IPS DF 6.9 (cell line): ENCODE data around the gene BICDL2.

Experiments
- DNase-seq: peaks from one replicate; pipeline ENCODE4 v3.0.0-alpha.2; 2013; ENCODE audit warnings: low read depth, low spot score
- H3K27ac ChIP-seq: one replicate; pipeline ENCODE4 v1.5.1; 2013; ENCODE audit warnings: low read length, control low read depth
- H3K27me3 ChIP-seq: 2 replicates; pipeline ENCODE4 v1.6.1; 2013; ENCODE audit warnings: mild to moderate bottlenecking, low read length; ENCODE audit not compliant: control insufficient read depth, insufficient read depth
- H3K36me3 ChIP-seq: 2 replicates; pipeline ENCODE4 v1.6.1; 2013; ENCODE audit warnings: low read length; ENCODE audit not compliant: control insufficient read depth, insufficient read depth
- H3K4me1 ChIP-seq: 2 replicates; pipeline ENCODE4 v1.6.1; 2013; ENCODE audit warnings: low read length; ENCODE audit not compliant: control insufficient read depth, insufficient read depth
- H3K4me3 ChIP-seq: 2 replicates; pipeline ENCODE4 v1.5.1; 2013; ENCODE audit warnings: mild to moderate bottlenecking, low read length
- H3K9me3 ChIP-seq: 2 replicates; pipeline ENCODE4 v1.6.1; 2013; ENCODE audit warnings: low read length, inconsistent platforms; ENCODE audit not compliant: control insufficient read depth, insufficient read depth
- WGBS: extraction: QIAGEN DNeasy Blood & Tissue Kit; methylation state at CpG from one replicate; pipeline ENCODE4 v1.1.7; 2013; ENCODE audit warnings: mixed read lengths, missing lambda C conversion rate; ENCODE audit not compliant: insufficient read length, insufficient coverage; 5-methylcytosine and 5-hydroxymethylcytosine counted together

Gene BICDL2

GRCh38 chr16:2992383-2993081 is 44.2 kb downstream of the BICDL2 start:
- Histone ChIP-seq H3K4me3 (no peak overlapping the region), H3K27ac (no peak overlapping the region), H3K27me3 (no peaks in the 10 kb centered on the region), H3K9me3 (no peaks in the 10 kb centered on the region), H3K4me1 (peaks cover 9% of the 10 kb centered on the region), H3K36me3 (no peaks in the 10 kb centered on the region; the same call in 1 of the 2 replicates)
- DNase-seq: no peak
- WGBS: no CpG with 5 or more reads among the region's 14 CpGs

DNA sequence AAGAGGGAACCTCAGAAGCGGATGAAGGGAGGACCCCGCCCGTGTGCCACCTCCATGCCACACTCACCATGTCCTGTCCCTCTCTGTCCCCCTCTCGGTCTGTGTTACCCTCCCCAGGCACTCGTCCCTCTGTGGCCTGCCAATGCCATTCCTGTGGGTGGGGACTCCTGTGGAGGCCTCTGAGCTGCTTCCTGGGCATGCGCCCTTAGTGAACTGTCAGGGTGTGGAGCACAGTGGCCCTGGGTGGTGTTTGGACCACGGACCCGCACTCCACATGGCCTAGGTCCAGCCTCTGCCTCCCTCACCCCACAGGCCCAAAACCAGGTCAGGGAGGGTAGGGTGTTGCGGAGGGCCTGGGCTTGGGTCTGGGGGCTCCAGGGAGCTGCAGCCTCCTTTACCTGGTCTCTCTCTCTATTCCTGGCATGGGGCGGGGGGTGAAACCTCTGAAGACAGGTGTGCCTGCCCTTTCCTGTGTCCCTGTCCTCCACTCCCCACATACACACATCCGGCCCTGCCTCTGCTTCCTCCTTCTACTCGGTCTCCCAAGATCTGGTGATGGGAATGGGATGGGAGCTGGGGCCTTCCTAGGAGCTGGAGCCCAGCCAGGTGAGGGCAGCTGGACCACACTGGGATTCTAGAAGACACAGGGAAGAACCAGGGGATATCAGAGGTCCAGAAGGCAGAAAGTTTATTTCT is 45.0 kb downstream of the BICDL2 start:
- Histone ChIP-seq H3K4me3 (no peak overlapping the region), H3K9me3 (no peaks in the 10 kb centered on the region), H3K36me3 (no peaks in the 10 kb centered on the region; the same call in 1 of the 2 replicates), H3K27ac (no peak overlapping the region), H3K27me3 (no peaks in the 10 kb centered on the region), H3K4me1 (peaks cover 9% of the 10 kb centered on the region)
- no CpG with 5 or more reads among the region's 12 CpGs for WGBS
- DNase-seq: no peak

DNA sequence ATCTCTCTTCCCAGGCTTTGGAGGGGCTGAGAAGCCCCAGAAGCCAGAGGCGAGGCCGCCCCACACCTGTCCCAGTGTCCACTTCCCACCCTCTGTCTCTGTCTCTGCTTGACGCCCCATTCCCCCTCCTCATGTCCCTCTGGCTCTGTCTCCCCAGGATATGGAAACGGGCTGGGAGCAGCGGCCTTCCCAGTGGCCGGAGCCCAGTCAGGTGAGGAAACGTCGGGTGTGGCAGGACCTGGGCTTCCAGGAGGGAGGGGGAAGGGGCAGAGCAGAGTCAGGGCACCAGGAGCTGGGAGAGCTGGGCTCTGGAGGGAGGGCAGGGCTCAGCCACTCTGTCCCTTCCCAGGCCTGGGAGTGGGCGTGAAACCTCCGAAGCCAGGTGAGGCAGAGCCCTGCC is 45.9 kb downstream of the BICDL2 start:
- Histone ChIP-seq H3K4me3 (no peak overlapping the region), H3K27me3 (no peaks in the 10 kb centered on the region), H3K27ac (no peak overlapping the region), H3K36me3 (no peaks in the 10 kb centered on the region; the same call in 1 of the 2 replicates), H3K4me1 (peaks cover 9% of the 10 kb centered on the region), H3K9me3 (no peaks in the 10 kb centered on the region)
- WGBS: no CpG with 5 or more reads among the region's 10 CpGs
- no peak for DNase-seq

DNA sequence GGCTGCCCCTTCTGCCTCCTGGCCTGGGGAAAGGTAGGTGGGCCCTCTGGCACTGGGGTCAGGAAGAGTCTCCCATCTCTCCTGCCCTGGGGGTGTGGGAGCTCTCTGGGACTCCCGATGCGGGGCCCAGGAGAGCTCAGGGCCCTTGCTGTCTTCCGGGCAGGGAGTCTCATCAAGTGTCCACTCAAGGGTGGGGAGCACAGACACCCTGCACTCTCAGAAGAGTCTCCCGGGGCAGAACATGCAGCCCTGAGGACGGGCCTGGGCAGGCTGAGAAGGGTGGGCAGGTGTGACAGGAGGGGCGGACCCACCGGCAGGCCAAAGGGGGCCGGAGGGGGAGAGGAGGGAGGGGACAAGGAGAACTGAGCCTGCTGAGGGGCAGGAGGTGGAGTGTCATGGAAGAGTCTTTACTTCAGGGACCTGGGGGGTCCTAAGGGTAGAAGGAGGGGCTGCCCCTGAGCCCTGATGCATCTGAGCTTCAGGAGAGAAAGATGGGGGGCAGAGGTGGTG is 48.1 kb downstream of the BICDL2 start:
- H3K4me1 ChIP-seq: peaks cover 9% of the 10 kb centered on the region
- no peaks in the 10 kb centered on the region for H3K27me3 ChIP-seq
- H3K4me3 ChIP-seq: no peak overlapping the region
- H3K27ac ChIP-seq: no peak overlapping the region
- no CpG with 5 or more reads among the region's 8 CpGs for WGBS
- H3K36me3 ChIP-seq: no peaks in the 10 kb centered on the region; the same call in 1 of the 2 replicates
- no peaks in the 10 kb centered on the region for H3K9me3 ChIP-seq
- DNase-seq: no peak

GRCh38 chr16:2987833-2988232 is 48.9 kb downstream of the BICDL2 start:
- DNase-seq: no peak
- no peaks in the 10 kb centered on the region; the same call in 1 of the 2 replicates for H3K36me3 ChIP-seq
- no CpG with 5 or more reads among the region's 8 CpGs for WGBS
- H3K27me3 ChIP-seq: no peaks in the 10 kb centered on the region
- no peaks in the 10 kb centered on the region for H3K9me3 ChIP-seq
- no peak overlapping the region for H3K27ac ChIP-seq
- peaks cover 12% of the 10 kb centered on the region for H3K4me1 ChIP-seq
- H3K4me3 ChIP-seq: no peak overlapping the region

DNA sequence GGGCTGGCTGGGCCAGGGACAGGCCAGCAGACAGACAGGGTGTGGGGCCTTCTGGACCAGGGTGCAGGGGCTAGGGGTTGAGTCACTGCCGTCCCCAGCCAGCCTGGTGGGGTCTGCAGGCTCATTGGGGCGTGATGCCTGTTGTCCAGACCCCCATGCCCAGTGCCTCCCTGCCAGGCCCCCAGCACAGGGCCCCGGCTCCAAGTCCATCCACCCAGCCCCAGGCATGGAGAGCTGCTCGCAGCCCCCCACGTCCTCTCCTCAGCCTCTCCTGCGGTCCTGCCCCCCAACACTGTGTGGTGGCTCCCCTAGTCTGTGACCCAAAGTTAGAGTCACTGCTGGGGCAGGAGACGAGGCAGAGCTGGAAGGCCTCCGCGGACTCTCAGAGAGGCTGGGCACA is 49.5 kb downstream of the BICDL2 start:
- Histone ChIP-seq H3K4me3 (no peak overlapping the region), H3K27ac (no peak overlapping the region), H3K9me3 (no peaks in the 10 kb centered on the region), H3K27me3 (no peaks in the 10 kb centered on the region), H3K36me3 (no peaks in the 10 kb centered on the region; the same call in 1 of the 2 replicates), H3K4me1 (peaks cover 12% of the 10 kb centered on the region)
- WGBS: no CpG with 5 or more reads among the region's 9 CpGs
- no peak for DNase-seq

- Histone ChIP-seq H3K4me1 (peaks cover 14% of the 10 kb centered on the region), H3K9me3 (no peaks in the 10 kb centered on the region), H3K36me3 (no peaks in the 10 kb centered on the region; the same call in 1 of the 2 replicates), H3K27ac (no peak overlapping the region), H3K27me3 (no peaks in the 10 kb centered on the region), H3K4me3 (no peak overlapping the region)
- DNase-seq: no peak
- WGBS: no CpG with 5 or more reads among the region's 17 CpGs
These were observed 50.0 kb downstream of the BICDL2 start for GRCh38 chr16:2986623-2987188.

- H3K4me3 ChIP-seq: no peak overlapping the region
- no peaks in the 10 kb centered on the region; the same call in 1 of the 2 replicates for H3K36me3 ChIP-seq
- H3K27ac ChIP-seq: no peak overlapping the region
- no peak for DNase-seq
- no peaks in the 10 kb centered on the region for H3K27me3 ChIP-seq
- no CpG with 5 or more reads among the region's 15 CpGs for WGBS
- H3K4me1 ChIP-seq: peaks cover 14% of the 10 kb centered on the region
- H3K9me3 ChIP-seq: no peaks in the 10 kb centered on the region
These were observed 50.8 kb downstream of the BICDL2 start for GRCh38 chr16:2985893-2986355.

DNA sequence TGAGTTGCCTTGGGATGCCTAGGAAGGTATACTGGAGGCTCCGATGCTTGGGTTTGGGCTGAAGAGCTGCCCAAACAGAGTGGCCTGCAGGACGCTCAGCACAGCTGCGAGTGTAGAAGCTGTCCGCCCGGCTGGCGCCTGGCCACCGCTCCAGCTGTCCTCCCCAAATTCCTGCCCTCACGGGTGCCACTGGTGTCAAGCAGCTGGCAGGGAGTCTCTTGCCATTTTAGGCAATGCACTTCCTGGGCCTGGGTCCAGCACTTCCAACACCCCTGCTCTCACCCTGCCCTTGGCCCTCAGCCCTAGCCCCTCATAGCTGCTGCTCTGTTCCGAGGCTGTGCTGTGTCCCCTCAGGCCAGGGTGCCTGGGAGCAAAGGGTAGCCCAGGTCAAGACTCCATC is 51.3 kb downstream of the BICDL2 start:
- no peaks in the 10 kb centered on the region for H3K9me3 ChIP-seq
- no peak for DNase-seq
- H3K27me3 ChIP-seq: no peaks in the 10 kb centered on the region
- WGBS: no CpG with 5 or more reads among the region's 9 CpGs
- peaks cover 10% of the 10 kb centered on the region for H3K4me1 ChIP-seq
- no peaks in the 10 kb centered on the region; the same call in 1 of the 2 replicates for H3K36me3 ChIP-seq
- H3K4me3 ChIP-seq: no peak overlapping the region
- H3K27ac ChIP-seq: no peak overlapping the region

- WGBS: no CpG with 5 or more reads among the region's 42 CpGs
- DNase-seq: no peak
- Histone ChIP-seq H3K4me3 (no peak overlapping the region), H3K27me3 (no peaks in the 10 kb centered on the region), H3K27ac (no peak overlapping the region), H3K4me1 (peaks cover 5% of the 10 kb centered on the region), H3K36me3 (no peaks in the 10 kb centered on the region; the same call in 1 of the 2 replicates), H3K9me3 (no peaks in the 10 kb centered on the region)
These were observed 53.0 kb downstream of the BICDL2 start for GRCh38 chr16:2983706-2984136.
